Thymus (tissue), 11 donors: ENCODE results near the gene SYMPK. TPM values are rescaled to one million over a fixed set of nuclear protein-coding genes. Genes with fewer than 3 reads are reported as not detected.
"Not testable (repeated sequence)": the region's sequence is repeated elsewhere in the genome, so short reads cannot be mapped to it uniquely, and the experiment has no call there.

Experiments used
- DNase-seq, 9 donors: peaks; one replicate each; pipeline ENCODE4 v3.0.0-alpha.2; 2013; ENCODE audit warnings: low spot score in 9 of 9, low read depth in 6 of 9, missing footprints in 1 of 9
- H3K27ac ChIP-seq, 2 donors: one replicate each; pipeline ENCODE4 v1.5.1; 2013; ENCODE audit warnings: control low read depth in 1 of 2, low read depth in 1 of 2, low read length in 1 of 2, mild to moderate bottlenecking in 1 of 2, moderate library complexity in 1 of 2
- H3K27me3 ChIP-seq, 2 donors: one replicate each; pipeline ENCODE4 v1.5.1; 2013; ENCODE audit warnings: low read length in 1 of 2; ENCODE audit not compliant: control insufficient read depth in 2 of 2, insufficient read depth in 1 of 2
- H3K36me3 ChIP-seq, 2 donors: one replicate each; pipeline ENCODE4 v1.5.1; 2013; ENCODE audit warnings: low read length in 1 of 2, mild to moderate bottlenecking in 1 of 2, moderate library complexity in 1 of 2; ENCODE audit not compliant: control insufficient read depth in 2 of 2, insufficient read depth in 2 of 2
- H3K4me1 ChIP-seq, 2 donors: one replicate each; pipeline ENCODE4 v1.5.1; 2013; ENCODE audit warnings: low read length in 2 of 2; ENCODE audit not compliant: control insufficient read depth in 2 of 2, insufficient read depth in 2 of 2
- H3K4me3 ChIP-seq, 2 donors: one replicate each; pipeline ENCODE4 v1.5.1; 2013; ENCODE audit warnings: low read length in 2 of 2, control low read depth in 1 of 2, mild to moderate bottlenecking in 1 of 2
- H3K9me3 ChIP-seq, 2 donors: one replicate each; pipeline ENCODE4 v1.5.1; 2013; ENCODE audit warnings: low read length in 1 of 2, mild to moderate bottlenecking in 1 of 2; ENCODE audit not compliant: control insufficient read depth in 2 of 2, insufficient read depth in 1 of 2
- WGBS: extraction: QIAGEN DNeasy Blood & Tissue Kit; methylation state at CpG from one replicate; pipeline ENCODE4 v1.1.7; 2013; 5-methylcytosine and 5-hydroxymethylcytosine counted together
- polyA plus RNA-seq: library from polyadenylated mRNA; stranded (reverse); fragments of 200-250 nt; gene quantifications from one replicate; pipeline ENCODE4 v1.2.3, GENCODE V29; 2013
- total RNA-seq: library from RNA; stranded (reverse); fragments of 120-200 nt; gene quantifications from one replicate; pipeline ENCODE4 v1.2.4, GENCODE V29; 2013
- donor health status: healthy.

SYMPK gene
- total and polyA plus RNA-seq, 2 donors = 24.5 to 151 TPM

DNA sequence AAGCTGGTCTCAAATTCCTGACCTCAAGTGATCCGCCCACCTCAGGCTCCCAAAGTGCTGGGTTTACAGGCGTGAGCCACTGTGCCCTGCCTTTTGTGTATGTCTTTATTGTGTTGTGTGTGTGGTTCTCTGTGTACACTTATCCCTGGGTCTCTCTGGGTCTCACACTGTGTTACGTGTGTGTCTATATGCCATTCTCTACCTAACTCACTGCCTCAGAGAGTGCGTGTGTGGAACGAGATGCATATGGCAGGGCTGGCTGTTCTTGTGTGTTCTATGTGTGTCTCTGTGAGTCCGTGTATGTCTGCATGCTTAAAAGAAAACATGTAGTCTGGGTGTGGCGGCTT, 11.6 kb upstream of the SYMPK start:
- Histone ChIP-seq H3K4me3 (no peak overlapping the region), H3K9me3 (no peaks in the 10 kb centered on the region), H3K4me1 (peaks cover 6 to 18% of the 10 kb centered on the region in 2 donors), H3K27me3 (peaks cover 4 to 50% of the 10 kb centered on the region in 2 donors), H3K27ac (no peak overlapping the region), H3K36me3 (no peaks in the 10 kb centered on the region)
- no peak for DNase-seq
- WGBS = 96% methylated on average over 7 of the region's 7 CpGs

DNA sequence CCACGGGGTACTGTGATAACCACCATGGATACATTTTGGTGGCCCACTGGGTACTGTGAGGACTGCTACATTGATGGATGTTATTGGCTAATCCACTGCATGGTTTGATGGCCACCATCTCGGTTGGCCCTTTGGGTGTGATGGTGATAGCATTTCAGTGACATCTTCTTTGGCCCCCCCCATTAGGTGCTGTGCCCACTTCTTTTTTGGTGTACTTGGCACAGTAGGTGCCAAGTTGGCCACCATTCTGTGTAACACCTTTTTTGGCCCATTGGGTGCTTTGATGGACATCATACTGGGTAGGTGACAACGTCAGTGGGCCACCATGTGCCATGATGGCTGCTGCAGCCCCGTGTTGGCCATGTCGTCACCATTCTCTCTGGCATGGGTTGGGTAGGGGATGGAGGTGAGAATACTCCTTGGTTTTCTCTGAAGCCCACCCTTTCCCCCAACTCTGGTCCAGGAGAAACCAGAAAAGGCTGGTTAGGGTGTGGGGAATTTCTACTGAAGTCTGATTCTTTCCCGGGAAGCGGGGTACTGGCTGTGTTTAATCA, 10.3 kb upstream of the SYMPK start:
- H3K36me3 ChIP-seq = no peaks in the 10 kb centered on the region
- DNase-seq = no peak
- 95% methylated on average over 7 of the region's 7 CpGs for WGBS
- no peaks in the 10 kb centered on the region for H3K9me3 ChIP-seq
- H3K27me3 ChIP-seq = peaks cover 4 to 47% of the 10 kb centered on the region in 2 donors
- no peak overlapping the region for H3K27ac ChIP-seq
- no peak overlapping the region for H3K4me3 ChIP-seq
- H3K4me1 ChIP-seq = peaks cover 6 to 18% of the 10 kb centered on the region in 2 donors

DNA sequence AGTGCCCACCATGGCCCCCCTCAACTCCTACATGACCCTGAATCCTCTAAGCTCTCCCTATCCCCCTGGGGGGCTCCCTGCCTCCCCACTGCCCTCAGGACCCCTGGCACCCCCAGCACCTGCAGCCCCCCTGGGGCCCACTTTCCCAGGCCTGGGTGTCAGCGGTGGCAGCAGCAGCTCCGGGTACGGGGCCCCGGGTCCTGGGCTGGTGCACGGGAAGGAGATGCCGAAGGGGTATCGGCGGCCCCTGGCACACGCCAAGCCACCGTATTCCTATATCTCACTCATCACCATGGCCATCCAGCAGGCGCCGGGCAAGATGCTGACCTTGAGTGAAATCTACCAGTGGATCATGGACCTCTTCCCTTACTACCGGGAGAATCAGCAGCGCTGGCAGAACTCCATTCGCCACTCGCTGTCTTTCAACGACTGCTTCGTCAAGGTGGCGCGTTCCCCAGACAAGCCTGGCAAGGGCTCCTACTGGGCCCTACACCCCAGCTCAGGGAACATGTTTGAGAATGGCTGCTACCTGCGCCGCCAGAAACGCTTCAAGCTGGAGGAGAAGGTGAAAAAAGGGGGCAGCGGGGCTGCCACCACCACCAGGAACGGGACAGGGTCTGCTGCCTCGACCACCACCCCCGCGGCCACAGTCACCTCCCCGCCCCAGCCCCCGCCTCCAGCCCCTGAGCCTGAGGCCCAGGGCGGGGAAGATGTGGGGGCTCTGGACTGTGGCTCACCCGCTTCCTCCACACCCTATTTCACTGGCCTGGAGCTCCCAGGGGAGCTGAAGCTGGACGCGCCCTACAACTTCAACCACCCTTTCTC, 9.4 kb upstream of the SYMPK start:
- 97% methylated on average over 34 of the region's 34 CpGs for WGBS

DNA sequence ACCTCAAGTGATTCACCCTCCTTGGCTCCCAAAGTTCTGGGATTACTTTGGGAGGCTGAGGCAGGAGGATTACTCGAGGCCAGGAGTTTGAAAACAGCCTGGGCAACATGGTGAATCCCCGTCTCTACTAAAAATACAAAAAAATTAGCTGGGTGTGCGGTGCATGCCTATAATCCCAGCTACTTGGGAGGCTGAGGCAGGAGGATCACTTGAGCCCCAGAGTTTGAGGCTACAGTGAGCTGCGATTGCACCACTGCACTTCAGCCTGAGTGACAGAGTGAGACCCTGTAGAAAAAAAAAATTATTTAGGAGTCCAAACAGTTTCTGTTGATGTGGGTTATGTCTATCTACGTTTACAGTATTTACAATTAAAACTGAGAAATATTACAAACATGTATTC, 7.9 kb upstream of the SYMPK start:
- WGBS = 91% methylated on average over 5 of the region's 5 CpGs

More for the DNA sequence above, 9.4 kb upstream of the SYMPK start:
- Histone ChIP-seq H3K4me1 (peaks cover 6 to 17% of the 10 kb centered on the region in 2 donors), H3K9me3 (no peaks in the 10 kb centered on the region), H3K36me3 (no peaks in the 10 kb centered on the region), H3K27me3 (peaks cover 4 to 41% of the 10 kb centered on the region in 2 donors), H3K4me3 (no peak overlapping the region), H3K27ac (no peak overlapping the region)
- no peak for DNase-seq

DNA sequence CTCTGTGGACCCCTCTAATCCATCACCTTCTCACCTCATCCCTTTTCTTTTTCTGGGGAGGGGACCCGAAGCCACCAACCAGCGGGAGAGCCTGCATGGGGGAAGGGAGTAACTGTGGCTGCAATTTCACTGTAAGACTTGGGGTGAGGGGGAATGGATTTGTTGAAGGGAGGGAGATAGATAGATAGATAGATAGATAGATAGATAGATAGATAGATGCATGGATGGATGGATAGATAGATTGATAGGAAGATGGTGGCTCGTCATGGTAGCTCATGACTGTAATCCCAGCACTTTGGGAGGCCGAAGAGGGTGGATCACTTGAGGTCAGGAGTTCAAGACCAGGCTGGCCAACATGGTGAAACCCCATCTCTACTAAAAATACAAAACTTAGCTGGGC, 4.3 kb upstream of the SYMPK start:
- not testable (repeated sequence) for H3K9me3 ChIP-seq, H3K27ac ChIP-seq, DNase-seq, H3K36me3 ChIP-seq, H3K4me3 ChIP-seq
- peaks cover 0 to 10% of the 10 kb centered on the region in 2 donors for H3K4me1 ChIP-seq
- 94% methylated on average over 4 of the region's 4 CpGs for WGBS
- H3K27me3 ChIP-seq = peaks cover 28 to 48% of the 10 kb centered on the region in 2 donors

More for the DNA sequence above, 7.9 kb upstream of the SYMPK start:
- Histone ChIP-seq H3K9me3 (no peaks in the 10 kb centered on the region), H3K4me3 (no peak overlapping the region), H3K27me3 (peaks cover 8 to 40% of the 10 kb centered on the region in 2 donors), H3K36me3 (no peaks in the 10 kb centered on the region), H3K4me1 (peaks cover 0 to 3% of the 10 kb centered on the region in 2 donors), H3K27ac (no peak overlapping the region)
- DNase-seq = no peak

DNA sequence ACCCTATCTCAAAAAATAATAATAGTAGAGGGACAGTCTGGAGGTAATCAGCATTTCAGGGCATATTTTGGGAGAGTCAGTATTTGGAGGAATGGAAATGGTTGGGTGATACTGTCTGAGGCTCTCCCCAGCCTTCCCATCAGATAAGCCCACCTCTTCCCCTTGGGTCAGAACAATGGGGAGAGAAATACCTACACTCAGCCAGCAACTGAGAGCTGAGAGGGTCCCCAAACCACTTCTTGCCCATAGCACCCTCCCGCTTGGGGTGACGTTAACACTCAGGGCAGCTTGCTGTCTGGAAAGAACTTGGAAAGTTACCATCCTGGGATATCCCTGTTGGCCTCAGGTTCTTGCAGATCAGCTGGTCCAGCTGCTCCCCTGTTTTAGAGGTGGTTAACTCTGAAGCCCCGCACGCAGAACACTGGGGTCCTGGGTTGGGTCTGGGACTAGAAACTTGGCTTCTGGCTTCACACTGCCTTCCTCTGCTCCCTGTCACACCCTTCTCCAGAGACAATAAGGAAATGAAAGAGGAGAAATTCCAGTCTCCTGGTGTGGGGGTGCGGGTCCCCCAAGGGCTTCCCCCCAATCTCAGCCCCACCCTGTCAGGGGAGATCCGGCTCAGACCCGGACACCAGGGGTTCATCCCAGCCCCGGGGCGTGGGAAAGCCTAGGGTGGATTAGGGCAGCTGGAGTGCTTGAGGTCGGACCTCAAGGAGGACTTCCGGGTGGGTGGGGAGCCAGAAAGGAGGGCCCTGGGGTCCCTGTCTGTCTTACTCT, 3.6 kb upstream of the SYMPK start:
- WGBS = 91% methylated on average over 11 of the region's 11 CpGs
- peaks cover 0 to 12% of the 10 kb centered on the region in 2 donors for H3K4me1 ChIP-seq
- no peak overlapping the region for H3K27ac ChIP-seq
- no peak overlapping the region for H3K4me3 ChIP-seq
- H3K9me3 ChIP-seq = no peaks in the 10 kb centered on the region
- no peak for DNase-seq
- H3K27me3 ChIP-seq = peaks cover 28 to 48% of the 10 kb centered on the region in 2 donors
- no peaks in the 10 kb centered on the region for H3K36me3 ChIP-seq

DNA sequence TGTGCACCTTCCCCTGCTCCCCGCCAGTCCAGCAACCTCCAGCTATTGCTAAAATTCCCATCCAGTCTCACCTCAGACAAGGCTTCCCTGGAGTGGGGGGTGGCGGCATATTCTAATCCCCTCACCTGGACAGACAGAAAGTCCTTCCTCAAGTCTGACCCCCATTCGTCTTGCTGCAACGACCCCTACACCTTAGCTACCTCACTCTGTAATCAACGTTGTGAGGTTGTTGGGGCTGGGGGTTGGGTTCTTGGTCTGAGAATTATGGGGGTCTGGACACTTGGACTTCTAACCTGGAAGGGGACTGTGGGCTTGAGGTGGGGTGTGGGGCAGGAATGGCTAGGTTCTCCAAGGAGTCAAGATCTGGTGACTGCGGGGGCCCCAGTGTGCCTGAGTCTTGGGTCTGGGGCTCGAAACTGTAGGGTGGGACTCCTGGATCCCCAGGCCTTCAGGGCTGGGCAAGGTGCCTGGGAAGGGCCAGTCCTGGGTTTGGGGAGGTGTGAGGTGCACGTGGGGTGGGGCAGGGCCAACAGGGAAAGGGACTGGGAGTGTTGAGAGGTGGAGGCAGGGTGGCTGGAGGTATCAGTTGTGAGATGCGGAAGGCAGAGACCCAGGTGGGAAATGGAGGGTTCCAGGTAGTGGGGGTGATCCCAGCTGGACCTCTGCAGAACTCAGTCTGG, 2.5 kb upstream of the SYMPK start:
- no peak for DNase-seq
- 94% methylated on average over 9 of the region's 9 CpGs for WGBS
- H3K4me3 ChIP-seq = no peak overlapping the region

DNA sequence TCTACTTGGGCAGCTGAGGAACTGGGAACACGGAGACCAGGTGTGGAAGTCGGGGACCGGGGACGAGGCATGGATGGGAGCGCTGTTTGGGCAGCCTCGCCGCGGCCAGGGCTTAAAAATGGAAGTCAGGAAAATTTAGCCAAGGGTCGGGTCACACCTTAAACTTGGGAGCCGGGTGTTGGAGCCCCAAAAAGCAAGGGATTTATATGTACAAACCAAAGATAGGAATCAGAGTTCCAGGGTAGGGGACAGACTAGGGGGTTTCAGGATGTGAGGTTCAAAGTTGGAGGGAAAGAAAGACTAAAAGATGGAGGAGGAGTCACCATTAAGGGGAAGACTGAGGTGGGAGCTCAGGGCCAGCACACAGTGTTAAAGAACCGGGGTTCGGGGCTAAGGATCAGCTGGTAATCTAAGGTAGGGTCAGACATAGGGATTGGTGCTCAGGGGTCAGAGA, 1.7 kb upstream of the SYMPK start:
- Histone ChIP-seq H3K27me3 (peaks cover 28 to 45% of the 10 kb centered on the region in 2 donors), H3K4me1 (peaks cover 0 to 12% of the 10 kb centered on the region in 2 donors), H3K4me3 (no peak overlapping the region), H3K36me3 (peaks cover 3 to 9% of the 10 kb centered on the region in 2 donors), H3K27ac (no peak overlapping the region), H3K9me3 (no peaks in the 10 kb centered on the region)
- WGBS = 55% methylated on average over 12 of the region's 12 CpGs
- DNase-seq = no peak

More for the DNA sequence above, 2.5 kb upstream of the SYMPK start:
- Histone ChIP-seq H3K36me3 (peaks cover 0 to 5% of the 10 kb centered on the region in 2 donors), H3K9me3 (no peaks in the 10 kb centered on the region), H3K4me1 (peaks cover 0 to 12% of the 10 kb centered on the region in 2 donors), H3K27ac (no peak overlapping the region), H3K27me3 (peaks cover 28 to 45% of the 10 kb centered on the region in 2 donors)
